Panc1 (cell line): Measurements from ENCODE around the gene TMSB15C. TPM values are rescaled to one million over a fixed set of nuclear protein-coding genes. Genes with fewer than 3 reads are reported as not detected.
A peak's percentile ranks its signal among the peaks of the same experiment; 100 is the strongest.

ENCODE experiments used
- ATAC-seq: fragments of 200-7000 bp; cut with Tn5 transposase; 2 replicates; pipeline ENCODE4 v1.9.1; 2020; ENCODE audit warnings: mild to moderate bottlenecking, moderate library complexity
- BruUV-seq: library from RNA; stranded (reverse); fragments of 400-500 nt; replicated peaks from 2 replicates; lab custom pipeline; 2021; lab: Mats Ljungman, UMichigan
- CTCF ChIA-PET: fragments of 300-600 bp; sonication (Branson Sonifier 250); formaldehyde crosslinking; loops from one replicate; lab custom pipeline; 2022; ENCODE audit warnings: antibody characterized with exemption; lab: Charles Lee
- POLR2A ChIA-PET: fragments of 300-600 bp; sonication (Branson Sonifier 250); formaldehyde crosslinking; loops from one replicate; lab custom pipeline; 2022; ENCODE audit warnings: antibody characterized with exemption; lab: Charles Lee
- DNase-seq: peaks from one replicate; pipeline ENCODE4 v3.0.0-alpha.2; 2010; ENCODE audit warnings: low read depth, low spot score
- H3K27ac ChIP-seq: 2 replicates; pipeline ENCODE4 v1.5.1; 2011; ENCODE audit warnings: mild to moderate bottlenecking, low read length, inconsistent platforms
- H3K27me3 ChIP-seq: fragments of 200-500 bp; sonication (Bioruptor generic); 2 replicates; pipeline ENCODE4 v1.6.0; 2014; ENCODE audit warnings: low read length, inconsistent platforms; ENCODE audit not compliant: control insufficient read depth, insufficient read depth
- H3K36me3 ChIP-seq: fragments of 200-500 bp; sonication (Bioruptor generic); 2 replicates; pipeline ENCODE4 v1.5.1; 2014; ENCODE audit warnings: inconsistent platforms, mild to moderate bottlenecking, low read length, moderate library complexity; ENCODE audit not compliant: control insufficient read depth, insufficient read depth
- H3K4me1 ChIP-seq: 2 replicates; pipeline ENCODE4 v1.5.1; 2011; ENCODE audit warnings: inconsistent platforms, mild to moderate bottlenecking, low read length, moderate library complexity; ENCODE audit not compliant: control insufficient read depth, insufficient read depth
- H3K4me3 ChIP-seq, 2 experiments: 2 replicates each; pipeline ENCODE4 v1.5.1; 2011 to 2012; ENCODE audit warnings: low read depth in 2 of 2, low read length in 2 of 2, mild to moderate bottlenecking in 2 of 2, inconsistent platforms in 1 of 2, moderate library complexity in 1 of 2
- H3K9me3 ChIP-seq: fragments of 200-500 bp; sonication (Bioruptor generic); 2 replicates; pipeline ENCODE4 v1.5.1; 2014; ENCODE audit warnings: low read depth, mild to moderate bottlenecking, inconsistent platforms, low read length, moderate library complexity; ENCODE audit not compliant: control insufficient read depth, insufficient read depth
- POLR2AphosphoS5 ChIP-seq: IDR thresholded peaks from 2 replicates; pipeline ENCODE4 v1.6.1; 2012; ENCODE audit warnings: mild to moderate bottlenecking, low read depth, low read length, moderate library complexity
- SIN3A ChIP-seq: IDR thresholded peaks from 2 replicates; pipeline ENCODE4 v1.6.1; 2012; ENCODE audit warnings: low read depth, mild to moderate bottlenecking, low read length, moderate library complexity, borderline replicate concordance; ENCODE audit not compliant: insufficient read depth
- TCF7L2 ChIP-seq: IDR thresholded peaks from 2 replicates; pipeline ENCODE4 v1.6.1; 2011; ENCODE audit warnings: mild to moderate bottlenecking, low read depth, low read length, inconsistent platforms
- in situ Hi-C: cut with HindIII; loops from 2 replicates; pipeline ENCODE4 v1.10.0; 2016; ENCODE audit warnings: low sequenced_read_pairs, low pct_unique_long_range_greater_than_20kb
- intact Hi-C: fragments of 100-400 bp; cut with micrococcal nuclease; formaldehyde crosslinking; loops from one replicate; pipeline ENCODE4 v1.10.0; 2022; ENCODE audit not compliant: unreplicated experiment
- total RNA-seq: library from RNA; stranded (reverse); gene quantifications from one replicate; pipeline ENCODE4 v1.2.1, GENCODE V29; 2021; ENCODE audit not compliant: unreplicated experiment
- TF ChIP-seq, protein P1 (sequence below), 2 experiments: IDR thresholded peaks; 2 replicates each; pipeline ENCODE4 v1.6.1; 2011 to 2012; ENCODE audit warnings: low read depth in 2 of 2, control low read depth in 1 of 2, low read length in 1 of 2, mild to moderate bottlenecking in 1 of 2, moderate library complexity in 1 of 2; ENCODE audit not compliant: insufficient read depth in 1 of 2
- TF ChIP-seq, protein P2 (sequence below): fragments of 450-650 bp; IDR thresholded peaks from 2 replicates; pipeline ENCODE4 v1.5.1; 2017; ENCODE audit warnings: mild to moderate bottlenecking

The TMSB15C gene
- total RNA-seq, 1 experiment from 2014 or later = 2.1 TPM

DNA sequence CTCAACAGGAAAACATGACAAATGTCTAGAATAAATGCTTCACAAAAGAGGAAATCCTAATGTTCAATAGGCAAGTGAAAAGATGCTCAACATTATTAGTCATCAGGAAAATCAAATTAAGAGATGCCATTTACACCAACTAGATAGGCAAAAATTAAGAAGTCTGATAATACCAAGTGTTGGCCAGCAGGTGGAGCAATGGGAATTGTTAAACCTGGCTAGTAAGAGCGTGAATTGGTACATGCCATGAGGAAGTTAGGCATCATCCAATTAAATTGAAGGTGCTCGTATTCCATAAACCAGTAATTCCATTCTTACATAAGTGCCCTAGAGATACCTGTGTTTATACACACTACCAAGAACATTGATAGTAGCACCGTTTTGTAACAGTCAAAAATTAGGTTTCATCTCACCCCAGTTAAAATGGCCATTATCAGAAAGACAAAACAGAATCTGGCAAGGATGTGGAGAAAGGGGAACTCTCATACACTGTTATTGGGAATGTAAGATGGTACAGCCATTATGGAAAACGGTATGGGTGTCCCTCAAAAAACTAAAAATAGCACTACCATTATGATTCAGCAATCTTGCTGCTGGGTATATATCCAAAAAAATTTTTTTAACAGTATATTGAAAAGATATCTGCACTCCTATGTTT lies 22.2 kb upstream of the TMSB15C start:
- intact Hi-C loops (loop anchor here (1.0 kb wide), 1 partner anchor 38 kb away; no protein-coding TSS in a partner anchor), in situ Hi-C loops (no loop called here)
- no peaks in the 10 kb centered on the region for H3K4me1 ChIP-seq
- H3K9me3 ChIP-seq = no peaks in the 10 kb centered on the region
- H3K27ac ChIP-seq = no peak overlapping the region
- ChIA-PET CTCF (no interaction called here), POLR2A (no interaction called here)
- no peak overlapping the region for H3K4me3 ChIP-seq
- peak; percentile 87 for ATAC-seq
- no TSS peak for BruUV-seq
- TF ChIP-seq, protein P1, sequence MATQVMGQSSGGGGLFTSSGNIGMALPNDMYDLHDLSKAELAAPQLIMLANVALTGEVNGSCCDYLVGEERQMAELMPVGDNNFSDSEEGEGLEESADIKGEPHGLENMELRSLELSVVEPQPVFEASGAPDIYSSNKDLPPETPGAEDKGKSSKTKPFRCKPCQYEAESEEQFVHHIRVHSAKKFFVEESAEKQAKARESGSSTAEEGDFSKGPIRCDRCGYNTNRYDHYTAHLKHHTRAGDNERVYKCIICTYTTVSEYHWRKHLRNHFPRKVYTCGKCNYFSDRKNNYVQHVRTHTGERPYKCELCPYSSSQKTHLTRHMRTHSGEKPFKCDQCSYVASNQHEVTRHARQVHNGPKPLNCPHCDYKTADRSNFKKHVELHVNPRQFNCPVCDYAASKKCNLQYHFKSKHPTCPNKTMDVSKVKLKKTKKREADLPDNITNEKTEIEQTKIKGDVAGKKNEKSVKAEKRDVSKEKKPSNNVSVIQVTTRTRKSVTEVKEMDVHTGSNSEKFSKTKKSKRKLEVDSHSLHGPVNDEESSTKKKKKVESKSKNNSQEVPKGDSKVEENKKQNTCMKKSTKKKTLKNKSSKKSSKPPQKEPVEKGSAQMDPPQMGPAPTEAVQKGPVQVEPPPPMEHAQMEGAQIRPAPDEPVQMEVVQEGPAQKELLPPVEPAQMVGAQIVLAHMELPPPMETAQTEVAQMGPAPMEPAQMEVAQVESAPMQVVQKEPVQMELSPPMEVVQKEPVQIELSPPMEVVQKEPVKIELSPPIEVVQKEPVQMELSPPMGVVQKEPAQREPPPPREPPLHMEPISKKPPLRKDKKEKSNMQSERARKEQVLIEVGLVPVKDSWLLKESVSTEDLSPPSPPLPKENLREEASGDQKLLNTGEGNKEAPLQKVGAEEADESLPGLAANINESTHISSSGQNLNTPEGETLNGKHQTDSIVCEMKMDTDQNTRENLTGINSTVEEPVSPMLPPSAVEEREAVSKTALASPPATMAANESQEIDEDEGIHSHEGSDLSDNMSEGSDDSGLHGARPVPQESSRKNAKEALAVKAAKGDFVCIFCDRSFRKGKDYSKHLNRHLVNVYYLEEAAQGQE (IDR thresholded peaks at IDR 0.05; ENCODE audit: insufficient read depth in 1 of 2, low read depth in 2 of 2, low read length in 1 of 2) = no peak
- TF ChIP-seq, protein P2, sequence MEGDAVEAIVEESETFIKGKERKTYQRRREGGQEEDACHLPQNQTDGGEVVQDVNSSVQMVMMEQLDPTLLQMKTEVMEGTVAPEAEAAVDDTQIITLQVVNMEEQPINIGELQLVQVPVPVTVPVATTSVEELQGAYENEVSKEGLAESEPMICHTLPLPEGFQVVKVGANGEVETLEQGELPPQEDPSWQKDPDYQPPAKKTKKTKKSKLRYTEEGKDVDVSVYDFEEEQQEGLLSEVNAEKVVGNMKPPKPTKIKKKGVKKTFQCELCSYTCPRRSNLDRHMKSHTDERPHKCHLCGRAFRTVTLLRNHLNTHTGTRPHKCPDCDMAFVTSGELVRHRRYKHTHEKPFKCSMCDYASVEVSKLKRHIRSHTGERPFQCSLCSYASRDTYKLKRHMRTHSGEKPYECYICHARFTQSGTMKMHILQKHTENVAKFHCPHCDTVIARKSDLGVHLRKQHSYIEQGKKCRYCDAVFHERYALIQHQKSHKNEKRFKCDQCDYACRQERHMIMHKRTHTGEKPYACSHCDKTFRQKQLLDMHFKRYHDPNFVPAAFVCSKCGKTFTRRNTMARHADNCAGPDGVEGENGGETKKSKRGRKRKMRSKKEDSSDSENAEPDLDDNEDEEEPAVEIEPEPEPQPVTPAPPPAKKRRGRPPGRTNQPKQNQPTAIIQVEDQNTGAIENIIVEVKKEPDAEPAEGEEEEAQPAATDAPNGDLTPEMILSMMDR = peak; percentile 68; the same call in 1 of the 2 replicates
- no peak for TF ChIP-seq TCF7L2
- DNase-seq = peak; percentile 48
- H3K27me3 ChIP-seq = peaks cover 19% of the 10 kb centered on the region; the same call in 1 of the 2 replicates
- H3K36me3 ChIP-seq = no peaks in the 10 kb centered on the region

DNA sequence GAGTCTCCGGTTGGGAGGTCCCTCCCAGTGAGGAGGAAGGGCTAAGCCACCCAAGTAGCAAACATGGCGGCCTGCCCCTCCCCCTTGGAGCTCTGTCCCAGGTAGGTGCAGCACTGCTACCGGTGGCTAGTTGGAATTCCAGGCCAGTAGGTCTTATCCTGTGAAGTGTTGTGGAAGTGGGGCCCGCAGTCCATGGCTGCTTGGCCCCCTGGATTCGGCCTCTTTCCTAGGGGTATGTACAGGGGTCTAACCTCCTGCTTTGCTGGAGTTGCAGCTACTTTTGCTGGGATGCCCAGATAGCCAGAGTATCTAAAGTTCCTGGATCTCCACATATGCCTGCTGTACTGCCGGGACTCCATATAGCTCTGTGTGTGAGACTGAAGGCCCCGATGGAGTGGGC lies 9.9 kb upstream of the TMSB15C start:
- peaks cover 4% of the 10 kb centered on the region for H3K27me3 ChIP-seq
- TF ChIP-seq POLR2AphosphoS5 = no peak
- TF ChIP-seq, protein P2 = no peak
- TF ChIP-seq, protein P1 (IDR thresholded peaks at IDR 0.05; ENCODE audit: insufficient read depth in 1 of 2, low read depth in 2 of 2, low read length in 1 of 2) = no peak
- no peak for TF ChIP-seq SIN3A
- TF ChIP-seq TCF7L2 = no peak
- DNase-seq = no peak
- no peaks in the 10 kb centered on the region for H3K9me3 ChIP-seq
- BruUV-seq = no TSS peak
- ATAC-seq = no peak
- no peak overlapping the region for H3K4me3 ChIP-seq
- POLR2A ChIA-PET = no interaction called here
- CTCF ChIA-PET = no interaction called here
- intact Hi-C loops (no loop called here), in situ Hi-C loops (no loop called here)
- H3K27ac ChIP-seq = no peak overlapping the region
- H3K4me1 ChIP-seq = no peaks in the 10 kb centered on the region
- no peaks in the 10 kb centered on the region for H3K36me3 ChIP-seq
